H54 (cell line): ENCODE measurements around the gene SLC12A7.

ENCODE experiments used
- DNase-seq: peaks from one replicate; pipeline ENCODE4 v3.0.0; 2011; ENCODE audit warnings: low spot score, mixed read lengths; ENCODE audit not compliant: insufficient read length
- FAIRE-seq: peaks from 3 replicates; lab custom pipeline; 2011; peaks lifted over from hg19 to GRCh38; lab: Jason Lieb, UNC
- POLR2A ChIP-seq: IDR thresholded peaks from 2 replicates; pipeline ENCODE4 v1.6.1; 2011; ENCODE audit warnings: low read depth, mild to moderate bottlenecking, low read length

Gene SLC12A7

DNA sequence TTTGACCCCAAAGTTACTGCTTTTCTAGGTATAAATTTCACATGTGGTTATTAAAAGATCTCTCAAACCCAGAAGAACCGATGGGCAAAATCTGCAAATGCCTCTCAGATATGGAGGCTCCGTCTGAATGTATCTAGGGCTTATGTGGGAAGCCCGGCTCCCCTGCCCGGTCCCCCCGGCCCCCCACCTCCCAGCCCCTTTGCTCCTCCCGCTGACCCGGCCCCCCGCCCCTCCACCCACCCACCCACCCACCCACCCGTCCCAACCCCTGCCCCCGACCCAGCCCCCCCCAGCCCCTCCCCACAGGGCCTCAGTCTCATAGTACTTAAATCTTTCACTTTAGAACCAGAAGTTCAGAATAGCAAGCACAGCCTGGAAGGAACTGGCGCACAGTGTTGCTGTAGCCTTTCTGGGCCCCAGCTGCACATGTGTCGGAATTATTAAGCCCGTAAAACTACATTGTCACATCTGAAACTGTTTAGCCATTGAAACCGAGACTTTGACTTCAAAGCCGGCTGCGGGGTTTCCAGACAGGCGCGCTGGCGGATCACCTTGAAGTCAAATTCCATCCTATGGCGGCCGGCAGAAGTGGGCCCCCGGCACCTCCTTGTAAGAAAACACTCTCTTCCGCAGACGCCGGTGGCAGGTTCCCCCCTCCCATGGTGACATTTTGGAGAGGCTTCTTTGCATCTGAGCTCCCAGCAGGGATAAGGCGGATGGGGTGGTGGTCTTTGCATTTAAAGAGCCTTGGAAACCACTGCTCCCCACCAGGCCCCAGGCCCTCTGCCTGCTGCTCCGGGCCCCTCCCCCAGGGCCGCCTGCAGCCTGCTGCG is 90.5 kb downstream of the SLC12A7 start:
- DNase-seq (no peak), FAIRE-seq (no peak)
- no peak for TF ChIP-seq POLR2A

DNA sequence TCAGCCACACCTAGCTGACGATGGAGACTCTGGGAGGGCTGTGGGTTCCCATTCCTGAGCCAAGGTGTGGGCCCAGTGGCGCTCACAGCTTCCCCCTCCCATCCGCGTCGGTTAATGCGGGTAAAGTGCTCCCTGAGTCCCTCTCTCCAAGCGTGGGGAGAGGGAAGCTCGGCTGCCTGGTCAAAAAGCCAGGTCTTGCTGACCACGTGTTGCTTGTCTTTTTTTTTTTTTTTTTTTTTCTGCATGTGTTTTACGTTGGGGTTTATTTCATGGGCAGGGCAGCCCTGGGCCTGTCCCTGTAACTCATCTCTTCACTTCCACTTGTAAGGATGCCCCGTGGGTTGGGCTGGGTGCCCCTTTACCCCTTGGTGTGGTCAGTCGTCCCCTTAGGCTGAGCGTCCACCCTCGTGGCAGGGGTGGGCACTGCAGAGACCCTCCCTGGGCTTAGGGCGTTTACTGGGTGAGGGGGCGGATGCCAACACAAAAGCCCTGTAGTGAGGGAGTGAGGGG is 91.4 kb downstream of the SLC12A7 start:
- TF ChIP-seq POLR2A = no peak
- DNase-seq (no peak), FAIRE-seq (no peak)

DNA sequence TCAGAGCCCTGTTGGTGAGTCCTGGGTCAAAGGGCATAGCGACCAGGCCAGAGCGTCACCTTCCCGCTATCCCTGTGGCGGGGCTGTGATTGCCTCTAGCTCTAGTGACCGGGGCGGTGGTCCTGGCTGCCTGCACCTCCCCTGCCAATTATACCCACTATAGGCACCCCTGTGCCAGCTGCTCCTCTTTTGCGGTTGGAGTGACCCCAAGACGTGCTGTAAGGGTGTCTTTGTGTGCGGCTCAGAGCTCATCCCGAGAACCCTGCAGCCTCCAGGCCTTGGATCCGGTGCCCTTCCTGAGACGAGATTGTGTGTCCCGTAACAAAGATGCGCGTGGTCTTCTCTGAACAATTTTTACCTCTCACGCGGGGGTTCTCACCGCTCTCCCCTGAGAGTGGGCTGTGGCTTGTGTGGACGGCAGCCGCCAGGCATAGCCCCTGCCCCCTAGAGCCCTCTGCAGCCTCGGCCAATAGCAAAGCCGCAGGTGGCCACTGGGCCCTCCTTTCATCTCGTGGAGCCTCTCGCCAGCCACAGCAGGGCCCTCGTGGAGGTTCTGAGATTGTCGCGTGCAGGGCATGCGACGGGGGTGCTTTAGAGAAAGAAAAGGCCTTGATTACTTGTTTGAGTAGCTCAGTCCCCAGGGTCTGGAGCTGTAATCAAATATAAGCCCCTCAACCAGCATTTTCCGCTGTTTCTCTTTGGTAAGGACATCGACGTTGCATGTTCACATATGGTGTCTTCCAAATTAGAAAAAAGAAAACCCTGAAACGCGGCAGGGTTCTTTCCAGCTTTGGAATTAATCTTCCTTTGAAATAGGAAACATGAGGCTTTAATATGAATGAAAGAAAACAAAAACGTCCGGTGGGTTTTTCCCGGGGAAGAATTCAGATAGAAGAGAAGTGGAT is 92.6 kb downstream of the SLC12A7 start:
- no peak for FAIRE-seq
- DNase-seq = no peak
- TF ChIP-seq POLR2A = no peak

DNA sequence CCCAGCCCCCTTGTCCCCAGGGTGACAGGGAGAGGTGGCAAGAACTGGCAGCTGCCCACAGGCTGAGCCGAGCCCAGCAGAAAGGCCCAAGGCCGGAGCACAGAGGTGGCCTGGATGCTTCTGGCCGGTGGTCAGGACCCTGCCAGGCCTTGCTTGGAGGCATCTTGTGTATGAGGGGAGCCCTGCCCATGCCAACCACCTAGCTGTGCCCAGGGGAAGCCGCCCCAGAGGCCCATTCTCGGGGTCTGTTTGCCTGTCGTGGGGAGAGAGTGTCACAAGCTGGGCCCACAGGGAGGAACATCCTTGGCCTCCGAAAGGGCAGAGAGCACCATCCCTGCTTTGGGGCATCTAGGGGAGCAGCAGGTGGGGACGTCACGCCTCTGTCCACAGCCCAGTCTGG is 93.3 kb downstream of the SLC12A7 start:
- FAIRE-seq (no peak), DNase-seq (no peak)
- TF ChIP-seq POLR2A = no peak

- FAIRE-seq (no peak), DNase-seq (no peak)
- no peak for TF ChIP-seq POLR2A
These were observed 94.0 kb downstream of the SLC12A7 start for GRCh38 chr5:1017691-1018455.

DNA sequence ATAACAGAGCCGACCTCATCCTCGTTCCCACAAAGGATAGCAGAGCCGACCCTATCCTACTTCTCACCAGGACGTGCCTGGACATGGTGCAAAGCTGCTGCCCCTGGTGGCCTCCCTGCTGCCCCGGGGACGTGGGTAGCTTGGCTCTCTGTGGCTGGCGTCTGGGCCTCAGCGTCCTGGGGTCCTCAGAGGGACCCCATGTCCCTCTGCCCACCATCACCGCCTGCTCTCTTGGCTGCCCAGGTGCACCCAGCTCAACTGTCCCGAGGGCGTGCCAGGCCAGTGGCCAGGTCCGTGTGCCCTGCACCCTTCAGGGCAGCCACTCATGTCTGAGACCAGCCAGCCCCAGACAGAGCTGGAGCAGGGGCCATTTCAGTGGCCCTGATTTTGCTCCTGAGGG is 94.8 kb downstream of the SLC12A7 start:
- DNase-seq (no peak), FAIRE-seq (no peak)
- TF ChIP-seq POLR2A = no peak

GRCh38 chr5:1016476-1016875 is 95.4 kb downstream of the SLC12A7 start:
- no peak for FAIRE-seq
- DNase-seq = no peak
- no peak for TF ChIP-seq POLR2A

- no peak for TF ChIP-seq POLR2A
- no peak for FAIRE-seq
These were observed 95.8 kb downstream of the SLC12A7 start for GRCh38 chr5:1016036-1016435.

DNA sequence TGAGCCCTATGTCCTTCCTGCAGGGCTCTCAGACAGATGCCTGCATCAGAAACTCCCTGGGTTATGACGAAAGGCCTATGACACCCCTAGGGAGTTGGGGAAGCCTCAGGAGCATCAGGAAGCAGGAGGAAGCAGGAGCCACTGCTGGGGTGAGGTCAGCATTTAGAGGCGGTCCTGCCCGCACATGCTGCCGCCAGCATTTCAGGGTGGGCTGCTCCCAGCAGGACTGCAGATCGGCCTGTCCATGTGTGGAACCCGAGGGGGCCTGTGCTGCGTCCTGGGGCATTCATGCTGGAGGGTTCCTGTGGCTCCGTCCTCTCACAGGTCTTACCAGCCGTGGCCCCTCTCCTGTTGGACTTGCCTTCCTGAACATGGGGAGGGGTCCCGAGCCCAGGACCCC is 96.4 kb downstream of the SLC12A7 start:
- FAIRE-seq (no peak), DNase-seq (no peak)
- TF ChIP-seq POLR2A = no peak

More at GRCh38 chr5:1016036-1016435, 95.8 kb downstream of the SLC12A7 start:
- DNase-seq = no peak

DNA sequence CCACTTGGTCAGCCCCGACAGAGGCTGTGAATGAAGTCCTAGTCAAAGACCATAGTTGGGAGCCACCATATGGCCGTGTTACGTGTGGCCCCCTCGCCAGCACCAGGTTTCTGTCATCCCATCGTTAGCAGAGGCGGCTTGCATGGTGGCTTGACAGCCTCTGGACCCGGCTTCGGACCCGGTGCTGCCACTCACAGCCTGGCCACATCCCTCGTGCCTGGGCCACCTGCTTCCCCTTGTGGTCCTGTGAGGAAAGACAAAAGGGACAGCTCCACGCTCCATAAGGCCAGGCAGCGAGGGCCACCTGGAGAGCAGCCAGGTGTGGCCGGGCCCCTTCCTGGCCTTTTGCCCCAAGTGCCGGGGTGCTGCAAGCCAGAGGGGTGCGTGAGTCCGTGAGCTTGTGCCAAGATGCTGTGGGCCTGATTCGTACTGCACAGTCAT is 97.1 kb downstream of the SLC12A7 start:
- TF ChIP-seq POLR2A = no peak
- no peak for FAIRE-seq
- DNase-seq = no peak

DNA sequence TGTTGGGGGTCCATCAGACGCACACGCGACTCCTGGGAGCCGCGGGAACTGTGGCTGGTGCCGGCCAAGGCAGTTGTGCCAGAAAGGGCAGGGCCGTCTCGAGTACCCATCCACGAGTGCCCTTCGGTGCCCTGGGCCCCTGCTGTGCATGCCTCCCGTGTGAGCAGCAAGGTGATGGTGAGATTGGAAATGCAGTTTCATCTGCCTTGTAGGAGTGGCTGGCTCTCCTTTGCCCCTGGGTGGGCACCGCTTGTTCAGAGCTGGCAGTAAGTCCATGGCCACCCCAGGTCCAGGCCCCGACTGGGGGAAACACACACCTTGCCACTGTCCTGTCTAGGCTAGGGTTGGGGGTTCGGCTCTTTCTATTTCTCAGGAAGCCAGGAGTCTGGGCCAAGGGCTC is 97.5 kb downstream of the SLC12A7 start:
- no peak for TF ChIP-seq POLR2A
- FAIRE-seq (no peak), DNase-seq (no peak)

GRCh38 chr5:1013948-1014301 is 97.9 kb downstream of the SLC12A7 start:
- no peak for TF ChIP-seq POLR2A
- FAIRE-seq (no peak), DNase-seq (no peak)

DNA sequence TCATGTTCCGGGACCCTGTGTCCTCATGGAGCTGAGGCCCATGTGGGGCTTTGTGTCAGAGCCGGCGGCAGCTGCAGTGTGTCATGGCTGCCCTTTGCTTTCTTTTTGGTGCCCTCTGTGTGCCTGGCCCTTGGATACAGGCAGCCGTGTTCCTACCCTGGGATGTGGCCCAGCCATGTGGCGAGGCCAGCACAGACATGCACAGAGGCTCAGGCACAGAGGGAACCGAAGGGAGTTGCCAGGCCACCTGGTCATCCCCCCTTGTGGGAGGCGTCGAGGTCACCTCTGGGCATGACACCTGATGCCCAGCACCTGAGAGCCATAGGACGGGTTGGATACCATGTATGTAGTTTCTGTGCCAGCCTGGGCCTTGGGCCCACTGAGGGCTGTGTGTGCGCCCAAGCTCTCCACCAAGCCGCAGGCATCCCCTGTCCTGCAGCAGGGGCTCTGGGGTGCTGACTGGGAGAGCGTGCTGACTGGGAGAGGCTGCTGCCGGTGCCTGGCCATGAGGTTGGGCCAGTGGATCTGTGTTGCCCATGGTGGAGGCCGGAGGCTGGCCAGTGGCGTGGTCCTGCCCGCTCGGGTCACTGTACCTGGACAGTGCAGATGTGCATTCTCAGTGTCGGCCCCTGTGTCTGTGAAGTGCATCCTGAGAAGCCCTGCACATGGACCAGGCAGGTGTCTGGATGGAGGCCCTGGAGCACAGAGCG is 98.5 kb downstream of the SLC12A7 start:
- no peak for DNase-seq
- no peak for FAIRE-seq
- no peak for TF ChIP-seq POLR2A
